GM10248 (cell line): ENCODE measurements around the gene LMO7.

Experiments used
- CTCF ChIA-PET: fragments of 300-600 bp; sonication (Branson Sonifier 250); formaldehyde crosslinking; extraction: SDS; loops from one replicate; lab custom pipeline; 2021; ENCODE audit warnings: antibody characterized with exemption; lab: Yijun Ruan, JAX
- POLR2A ChIA-PET: fragments of 350-650 bp; sonication (Branson Sonifier 250); formaldehyde crosslinking; extraction: SDS; loops from one replicate; lab custom pipeline; 2020; ENCODE audit warnings: antibody characterized with exemption; lab: Yijun Ruan, JAX
- DNase-seq: peaks from one replicate; pipeline ENCODE4 v3.0.0; 2012; ENCODE audit errors: extremely low spot score
- TF ChIP-seq, protein P1 (sequence below): IDR thresholded peaks from 2 replicates; pipeline ENCODE4 v1.5.1; 2012; ENCODE audit warnings: mild to moderate bottlenecking, low read depth; ENCODE audit errors: extremely low read depth, missing control alignments, control extremely low read depth

Gene LMO7

DNA sequence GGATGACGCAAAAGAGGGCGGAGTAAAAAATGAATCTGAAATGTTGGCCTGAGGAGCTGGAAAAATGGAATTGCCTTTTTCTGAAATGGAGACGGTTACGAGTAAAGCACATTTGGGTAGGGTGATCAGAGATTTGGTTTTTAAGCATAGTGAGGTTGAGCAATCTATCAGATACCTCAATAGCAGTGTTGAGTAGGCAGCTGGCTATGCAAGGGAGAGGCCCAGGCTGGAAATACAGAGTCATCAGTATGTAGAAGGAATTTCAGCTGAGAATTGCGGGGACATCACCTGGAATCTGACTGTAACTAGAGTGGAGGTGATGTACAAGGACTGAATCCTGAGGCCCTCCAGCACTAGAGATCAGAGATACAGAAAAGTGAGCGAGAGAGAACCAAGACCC, 224.8 kb downstream of the LMO7 start:
- ChIA-PET CTCF (interaction anchor here (0.9 to 3.4 kb wide), 5 partner anchors 9 to 165 kb away, joined by 3 to 30 read pairs (median 12); no protein-coding TSS in a partner anchor), POLR2A (no interaction called here)
- TF ChIP-seq, protein P1, sequence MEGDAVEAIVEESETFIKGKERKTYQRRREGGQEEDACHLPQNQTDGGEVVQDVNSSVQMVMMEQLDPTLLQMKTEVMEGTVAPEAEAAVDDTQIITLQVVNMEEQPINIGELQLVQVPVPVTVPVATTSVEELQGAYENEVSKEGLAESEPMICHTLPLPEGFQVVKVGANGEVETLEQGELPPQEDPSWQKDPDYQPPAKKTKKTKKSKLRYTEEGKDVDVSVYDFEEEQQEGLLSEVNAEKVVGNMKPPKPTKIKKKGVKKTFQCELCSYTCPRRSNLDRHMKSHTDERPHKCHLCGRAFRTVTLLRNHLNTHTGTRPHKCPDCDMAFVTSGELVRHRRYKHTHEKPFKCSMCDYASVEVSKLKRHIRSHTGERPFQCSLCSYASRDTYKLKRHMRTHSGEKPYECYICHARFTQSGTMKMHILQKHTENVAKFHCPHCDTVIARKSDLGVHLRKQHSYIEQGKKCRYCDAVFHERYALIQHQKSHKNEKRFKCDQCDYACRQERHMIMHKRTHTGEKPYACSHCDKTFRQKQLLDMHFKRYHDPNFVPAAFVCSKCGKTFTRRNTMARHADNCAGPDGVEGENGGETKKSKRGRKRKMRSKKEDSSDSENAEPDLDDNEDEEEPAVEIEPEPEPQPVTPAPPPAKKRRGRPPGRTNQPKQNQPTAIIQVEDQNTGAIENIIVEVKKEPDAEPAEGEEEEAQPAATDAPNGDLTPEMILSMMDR = no peak
- no peak for DNase-seq

DNA sequence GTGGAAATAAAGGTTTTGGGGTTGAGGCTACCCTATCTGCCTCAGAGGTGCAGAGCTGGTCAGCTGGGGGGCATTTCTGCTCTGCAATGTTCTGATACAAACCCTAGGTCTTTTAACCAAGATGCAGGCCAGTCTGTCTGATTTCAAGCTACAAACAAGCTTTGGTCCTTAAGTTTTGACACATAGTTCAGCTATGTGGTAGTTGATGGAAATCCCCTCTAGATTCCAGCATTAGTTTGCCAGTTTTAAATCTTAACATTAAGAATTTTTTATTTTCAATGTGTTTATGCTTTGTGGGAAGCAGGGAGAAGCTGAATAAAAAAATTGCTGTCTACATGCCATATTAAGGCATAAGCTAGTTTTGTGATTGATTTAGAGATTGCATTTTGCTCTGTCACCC, 225.7 kb downstream of the LMO7 start:
- CTCF ChIA-PET = interaction anchor here (1.3 to 3.4 kb wide), 5 partner anchors 8 to 166 kb away, joined by 5 to 30 read pairs (median 12); no protein-coding TSS in a partner anchor
- TF ChIP-seq, protein P1 = no peak
- POLR2A ChIA-PET = no interaction called here
- DNase-seq = no peak

DNA sequence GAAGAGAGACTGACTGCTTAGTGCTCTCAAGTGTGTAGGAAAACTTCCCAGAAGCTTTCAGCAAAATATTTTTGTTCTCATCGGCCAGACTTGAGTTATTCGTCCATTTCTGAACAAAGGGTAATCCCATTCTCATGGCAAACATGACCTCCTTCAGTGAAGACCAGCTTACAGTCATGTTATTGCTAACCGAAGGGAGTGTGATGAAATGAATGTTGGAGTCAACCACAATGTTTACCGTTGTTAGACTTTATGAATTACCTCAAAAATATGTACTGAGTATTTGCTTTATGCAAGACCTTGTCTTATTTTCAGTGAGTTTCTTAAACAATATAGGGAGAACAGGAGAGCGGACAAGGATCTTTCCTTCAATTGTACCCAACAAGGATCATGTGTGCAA, 228.6 kb downstream of the LMO7 start:
- TF ChIP-seq, protein P1 = no peak
- no peak for DNase-seq
- ChIA-PET CTCF (interaction anchor here (1.0 to 3.1 kb wide), 2 partner anchors 11 to 607 kb away, joined by 3 to 17 read pairs; no protein-coding TSS in a partner anchor), POLR2A (no interaction called here)

DNA sequence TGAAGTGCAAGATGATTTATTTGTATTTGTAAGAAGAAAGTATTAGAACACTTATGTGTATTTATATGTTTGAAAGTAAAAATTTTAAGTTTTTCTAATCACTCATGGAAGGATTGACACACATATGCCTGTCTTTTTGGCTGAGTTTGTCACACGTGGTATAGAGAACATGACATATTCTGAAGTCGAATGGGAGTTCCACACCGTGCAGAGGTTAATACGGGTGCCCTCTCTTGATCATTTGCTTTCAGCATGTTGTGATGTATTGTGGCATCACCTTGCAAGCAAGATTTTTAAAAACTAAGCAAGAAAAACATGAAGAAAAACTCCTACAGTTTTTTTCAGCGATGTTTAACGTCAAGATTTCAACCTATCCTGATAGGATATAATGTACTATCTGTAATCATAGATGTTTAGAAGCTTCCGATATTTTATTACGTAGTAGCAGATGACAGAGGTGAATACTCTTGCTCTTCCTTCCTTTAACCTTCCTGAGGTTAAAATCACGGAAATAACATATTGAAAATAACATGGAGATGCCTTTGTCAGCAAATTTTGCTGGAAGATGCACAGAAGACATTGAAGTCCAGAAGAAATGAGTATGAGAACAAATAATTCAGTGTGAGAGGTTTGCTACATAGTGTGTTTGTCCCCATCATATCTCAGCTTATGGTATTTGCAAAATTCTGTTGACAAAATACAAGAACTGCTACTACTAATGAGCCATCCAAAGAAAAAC, 231.4 kb downstream of the LMO7 start:
- DNase-seq = no peak
- TF ChIP-seq, protein P1 = no peak
- ChIA-PET POLR2A (no interaction called here), CTCF (interaction anchor here (0.9 to 4.6 kb wide), 8 partner anchors 9 to 1036 kb away, joined by 3 to 50 read pairs (median 23); no protein-coding TSS in a partner anchor)

DNA sequence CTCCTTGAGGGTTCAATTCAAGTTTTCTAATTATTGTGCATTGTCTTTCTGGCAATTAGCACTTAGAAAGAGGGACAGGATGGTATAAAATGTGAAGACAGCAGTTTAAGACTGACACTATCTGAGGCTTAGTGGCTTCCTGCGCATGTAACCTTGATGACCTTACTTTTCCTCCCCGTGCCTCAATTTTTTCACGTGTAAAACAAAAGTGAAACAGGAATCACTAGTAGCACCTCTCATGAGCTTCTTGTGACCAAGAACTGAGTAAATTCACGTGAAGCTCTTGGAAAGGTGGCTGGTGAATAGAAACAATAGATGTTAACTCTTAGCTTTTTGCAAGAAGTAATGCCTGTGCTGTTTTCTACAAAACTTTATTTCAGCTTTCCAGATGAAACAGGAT, 233.9 kb downstream of the LMO7 start:
- TF ChIP-seq, protein P1 = no peak
- DNase-seq = no peak
- ChIA-PET CTCF (interaction anchor here (0.6 to 4.6 kb wide), 45 partner anchors 9 to 1120 kb away, joined by 3 to 50 read pairs (median 5); no protein-coding TSS in a partner anchor), POLR2A (no interaction called here)

DNA sequence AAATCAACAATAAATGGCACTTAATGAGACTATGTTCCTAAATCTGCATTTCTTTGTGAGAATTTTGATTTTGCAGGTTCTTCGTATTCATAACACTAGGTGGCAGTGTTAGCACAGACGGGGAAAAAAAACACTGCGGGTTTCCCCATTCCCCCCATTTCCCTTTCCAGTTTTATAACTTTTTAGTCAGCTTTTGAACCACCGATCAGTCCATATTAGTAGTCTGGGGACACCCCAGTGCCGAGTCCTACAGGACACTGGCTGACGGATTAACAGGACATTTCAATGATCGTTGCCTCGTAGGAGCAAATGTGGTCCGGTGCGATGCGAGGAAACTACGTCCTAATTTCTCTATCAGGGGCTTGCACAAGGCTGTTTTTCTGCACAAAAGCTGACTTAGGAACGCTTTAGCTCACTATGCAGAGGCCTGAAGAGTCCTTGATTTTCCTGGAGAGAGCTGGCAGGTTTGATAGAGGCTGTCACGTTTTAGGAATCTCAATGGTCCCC, 234.3 kb downstream of the LMO7 start:
- TF ChIP-seq, protein P1 = peak; percentile 63
- DNase-seq = peak; percentile 37
- ChIA-PET CTCF (interaction anchor here (0.6 to 4.6 kb wide), 44 partner anchors 9 to 1120 kb away, joined by 3 to 50 read pairs (median 5); no protein-coding TSS in a partner anchor), POLR2A (no interaction called here)
